Muscle layer of colon (tissue), 2 donors: ENCODE data around the gene SPECC1L.

Source experiments
- H3K27ac ChIP-seq: one replicate; pipeline ENCODE4 v1.7.0; 2013; ENCODE audit warnings: low read depth, mild to moderate bottlenecking, low read length, moderate library complexity
- H3K27me3 ChIP-seq, 2 donors: one replicate each; pipeline ENCODE4 v1.7.0; 2013; ENCODE audit warnings: low read length in 2 of 2, mild to moderate bottlenecking in 2 of 2; ENCODE audit not compliant: insufficient read depth in 2 of 2, control insufficient read depth in 1 of 2
- H3K36me3 ChIP-seq: one replicate; pipeline ENCODE4 v1.7.0; 2013; ENCODE audit warnings: mild to moderate bottlenecking, low read length; ENCODE audit not compliant: insufficient read depth
- H3K4me1 ChIP-seq: one replicate; pipeline ENCODE4 v1.7.0; 2013; ENCODE audit warnings: mild to moderate bottlenecking, low read length; ENCODE audit not compliant: insufficient read depth
- H3K4me3 ChIP-seq, 2 donors: one replicate each; pipeline ENCODE4 v1.7.0; 2013; ENCODE audit warnings: low read length in 2 of 2, low read depth in 1 of 2, mild to moderate bottlenecking in 1 of 2, moderate library complexity in 1 of 2
- H3K9ac ChIP-seq: one replicate; pipeline ENCODE4 v1.7.0; 2013; ENCODE audit warnings: low read length
- H3K9me3 ChIP-seq: one replicate; pipeline ENCODE4 v1.7.0; 2013; ENCODE audit warnings: mild to moderate bottlenecking, low read length
- donor health status: abdominal sarcoma.
- donor health status: Adenocarcinoma of cecum.

SPECC1L gene

GRCh38 chr22:24405631-24406321, 135.1 kb downstream of the SPECC1L start:
- Histone ChIP-seq H3K4me1 (peaks cover 36% of the 10 kb centered on the region), H3K36me3 (peaks cover 18% of the 10 kb centered on the region), H3K9ac (no peak overlapping the region), H3K4me3 (no peak overlapping the region), H3K9me3 (no peaks in the 10 kb centered on the region), H3K27ac (no peak overlapping the region), H3K27me3 (no peaks in the 10 kb centered on the region)

DNA sequence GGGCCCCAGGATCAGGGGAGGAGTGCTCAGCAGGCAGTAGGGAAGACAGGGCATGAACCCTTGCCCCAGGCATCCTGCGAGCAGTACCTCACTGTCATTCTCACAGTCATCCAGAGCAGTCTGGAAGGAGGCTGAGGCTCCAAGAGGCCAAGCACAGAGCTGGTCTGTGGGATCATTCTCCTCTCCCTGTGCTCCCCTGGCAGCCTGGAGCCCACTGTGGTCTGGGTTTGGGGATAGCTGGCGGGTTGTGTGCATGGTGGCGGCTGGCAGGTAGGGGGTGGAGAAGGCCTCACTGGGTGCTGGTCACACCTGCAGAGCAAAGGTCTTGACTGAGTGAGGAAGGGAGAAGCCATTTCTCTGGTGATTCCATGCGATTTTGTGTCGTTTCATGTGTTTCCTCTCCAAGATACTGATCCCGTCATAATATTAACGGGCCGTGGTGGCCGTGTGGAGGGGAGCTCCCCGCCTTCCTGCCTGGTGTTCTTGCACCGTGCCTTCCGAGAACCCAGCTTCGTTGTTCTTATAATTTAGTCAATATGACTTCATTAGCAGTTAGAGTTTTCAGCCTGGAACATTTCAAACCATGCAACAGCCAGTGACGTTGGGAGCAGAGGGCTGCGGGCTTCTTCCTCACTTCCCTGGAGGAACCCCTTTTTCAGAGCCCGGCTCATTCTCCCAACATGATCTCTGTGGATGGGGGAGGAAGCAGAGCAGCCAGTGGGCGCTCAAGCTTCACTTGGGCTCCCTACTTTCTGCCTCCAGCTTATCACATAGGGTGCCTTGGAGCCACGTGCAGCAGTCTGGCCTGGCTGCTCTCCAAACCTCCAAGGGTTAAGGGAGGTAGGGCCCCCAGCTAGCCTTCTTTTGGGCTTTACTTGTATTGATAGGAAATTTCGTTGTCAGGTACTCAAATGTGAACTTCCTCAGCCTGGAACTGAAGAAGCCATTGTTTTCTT, 136.0 kb downstream of the SPECC1L start:
- no peak overlapping the region for H3K9ac ChIP-seq
- H3K27me3 ChIP-seq, result no peaks in the 10 kb centered on the region
- no peaks in the 10 kb centered on the region for H3K9me3 ChIP-seq
- H3K4me3 ChIP-seq, result no peak overlapping the region
- peaks cover 15% of the 10 kb centered on the region for H3K36me3 ChIP-seq
- peaks cover 28% of the 10 kb centered on the region for H3K4me1 ChIP-seq
- H3K27ac ChIP-seq, result no peak overlapping the region

DNA sequence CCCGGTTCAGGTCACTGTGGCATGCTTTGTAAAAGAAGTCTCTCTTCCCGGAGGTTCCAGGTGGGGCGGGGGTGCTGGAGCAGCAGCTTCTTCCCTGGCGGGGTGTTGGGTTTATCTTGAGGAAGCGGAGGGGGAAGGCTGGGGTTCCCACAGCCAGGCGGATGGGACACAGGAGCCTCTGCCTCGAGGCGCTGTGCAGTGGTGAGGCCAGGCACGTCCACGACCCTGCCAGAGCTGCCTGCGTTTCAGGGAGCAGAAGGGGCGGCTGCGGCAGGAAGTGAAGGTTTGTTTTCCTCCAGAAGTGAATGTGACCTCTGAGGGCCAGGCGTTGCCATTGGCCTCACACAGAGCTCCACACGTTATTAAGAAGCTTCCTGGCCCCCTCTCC, 136.6 kb downstream of the SPECC1L start:
- Histone ChIP-seq H3K9ac (no peak overlapping the region), H3K4me1 (peaks cover 22% of the 10 kb centered on the region), H3K4me3 (no peak overlapping the region), H3K9me3 (no peaks in the 10 kb centered on the region), H3K27ac (no peak overlapping the region), H3K27me3 (no peaks in the 10 kb centered on the region), H3K36me3 (peaks cover 20% of the 10 kb centered on the region)

- Histone ChIP-seq H3K9me3 (no peaks in the 10 kb centered on the region), H3K9ac (no peak overlapping the region), H3K27ac (no peak overlapping the region), H3K27me3 (no peaks in the 10 kb centered on the region), H3K4me1 (peaks cover 16% of the 10 kb centered on the region), H3K36me3 (peaks cover 24% of the 10 kb centered on the region), H3K4me3 (no peak overlapping the region)
These were observed 137.3 kb downstream of the SPECC1L start for GRCh38 chr22:24407884-24408283.

DNA sequence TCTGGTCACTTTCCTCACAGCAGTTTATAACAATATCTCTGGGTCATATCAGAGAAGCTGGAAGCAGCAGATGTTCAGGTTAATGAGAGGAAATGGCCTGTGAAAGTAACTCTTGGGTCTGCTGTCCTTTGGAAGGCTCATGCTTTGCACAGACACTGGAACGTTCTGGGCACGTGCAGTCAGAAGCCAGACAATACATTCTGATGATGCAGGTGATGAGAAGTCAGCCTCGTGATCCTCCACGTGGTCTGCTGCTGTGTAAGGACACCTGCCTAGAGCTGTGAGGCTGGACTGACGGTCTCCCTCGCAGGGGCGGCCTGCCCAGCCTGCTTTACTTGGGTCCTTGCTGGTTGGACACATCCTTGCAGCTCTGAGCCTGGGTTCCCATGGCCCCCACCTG, 138.0 kb downstream of the SPECC1L start:
- Histone ChIP-seq H3K9me3 (no peaks in the 10 kb centered on the region), H3K4me1 (peaks cover 8% of the 10 kb centered on the region), H3K36me3 (peaks cover 32% of the 10 kb centered on the region), H3K27ac (no peak overlapping the region), H3K27me3 (no peaks in the 10 kb centered on the region), H3K4me3 (no peak overlapping the region), H3K9ac (no peak overlapping the region)

DNA sequence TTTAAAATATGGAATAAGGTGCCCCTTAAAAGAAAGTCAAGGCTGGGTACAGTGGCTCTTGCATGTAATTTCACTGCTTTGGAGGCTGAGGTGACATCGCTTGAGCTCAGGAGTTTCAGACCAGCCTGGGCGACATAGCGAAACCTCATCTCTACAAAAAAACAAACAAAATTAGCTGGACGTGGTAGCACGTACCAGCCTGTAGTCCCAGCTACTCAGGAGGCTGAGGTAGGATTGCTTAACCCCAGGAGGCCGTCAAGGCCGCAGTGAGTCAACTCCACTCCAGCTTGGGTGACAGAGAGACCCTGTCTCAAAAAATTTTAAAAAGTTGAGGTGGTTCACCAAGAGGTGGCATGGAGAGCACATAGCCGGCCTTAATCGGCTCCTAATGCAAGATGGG, 139.1 kb downstream of the SPECC1L start:
- H3K9me3 ChIP-seq, result no peaks in the 10 kb centered on the region
- H3K27ac ChIP-seq, result no peak overlapping the region
- no peak overlapping the region for H3K4me3 ChIP-seq
- no peak overlapping the region for H3K9ac ChIP-seq
- no peaks in the 10 kb centered on the region for H3K4me1 ChIP-seq
- no peaks in the 10 kb centered on the region for H3K27me3 ChIP-seq
- H3K36me3 ChIP-seq, result peaks cover 33% of the 10 kb centered on the region

DNA sequence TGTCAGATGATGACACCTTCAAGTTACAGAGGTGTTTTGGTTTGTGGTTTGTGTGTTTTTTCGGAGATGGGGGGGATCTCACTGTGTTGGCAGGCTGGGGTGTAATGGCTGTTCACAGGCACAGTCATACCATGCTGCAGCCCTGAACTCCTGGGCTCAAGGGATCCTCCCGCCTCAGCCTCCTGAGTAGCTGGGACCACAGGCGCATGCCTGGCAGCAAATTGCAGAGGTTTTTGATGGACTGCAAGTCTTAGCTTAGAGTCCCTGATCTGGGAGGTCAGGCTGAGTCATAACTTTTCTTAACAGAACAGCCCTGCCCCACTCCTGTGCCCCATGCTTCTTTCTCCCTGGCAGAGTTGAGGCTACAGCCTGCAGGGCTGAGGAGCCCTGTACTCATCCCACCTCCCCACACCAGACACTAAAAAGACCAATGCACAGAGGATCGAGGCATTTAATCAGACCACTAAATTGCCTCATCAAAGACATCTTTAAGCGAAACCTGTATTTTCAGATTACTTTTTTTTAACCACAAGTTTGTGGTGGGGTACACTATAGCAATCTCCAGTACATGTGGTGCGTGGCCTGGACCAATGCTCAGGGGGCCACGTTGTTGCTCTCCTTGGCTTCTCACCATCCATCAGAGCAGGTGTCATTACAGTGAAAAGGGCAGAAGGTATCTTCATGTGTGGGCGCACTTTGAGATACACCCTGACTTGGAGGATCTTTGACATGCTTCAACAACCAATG, 139.7 kb downstream of the SPECC1L start:
- Histone ChIP-seq H3K9me3 (no peaks in the 10 kb centered on the region), H3K27me3 (no peaks in the 10 kb centered on the region), H3K27ac (no peak overlapping the region), H3K36me3 (peaks cover 32% of the 10 kb centered on the region), H3K4me3 (no peak overlapping the region), H3K4me1 (no peaks in the 10 kb centered on the region), H3K9ac (no peak overlapping the region)

GRCh38 chr22:24411256-24412004, 140.8 kb downstream of the SPECC1L start:
- peaks cover 40% of the 10 kb centered on the region for H3K36me3 ChIP-seq

DNA sequence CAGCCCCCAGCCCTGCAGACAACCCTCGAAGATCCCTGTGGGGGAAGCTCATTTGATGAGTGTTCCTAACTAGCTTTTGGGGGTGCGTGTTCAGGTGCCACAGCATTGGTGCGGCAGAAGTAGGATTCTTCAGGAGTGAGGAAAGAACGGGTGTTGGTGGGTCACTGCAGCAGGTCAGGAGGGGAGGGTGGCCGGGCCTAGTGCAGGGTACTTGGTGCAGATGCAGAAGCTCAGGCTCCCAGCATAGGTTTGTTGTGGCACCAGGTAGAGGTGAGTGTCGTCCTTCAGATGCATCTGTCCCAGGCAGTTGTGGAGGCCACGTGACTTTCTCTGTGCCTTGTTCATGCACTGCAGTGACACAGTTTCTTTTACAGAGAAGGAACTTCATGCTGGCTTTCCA, 141.6 kb downstream of the SPECC1L start:
- Histone ChIP-seq H3K4me1 (no peaks in the 10 kb centered on the region), H3K27me3 (no peaks in the 10 kb centered on the region), H3K9me3 (no peaks in the 10 kb centered on the region), H3K9ac (no peak overlapping the region), H3K36me3 (peaks cover 40% of the 10 kb centered on the region), H3K27ac (no peak overlapping the region), H3K4me3 (no peak overlapping the region)

More at GRCh38 chr22:24411256-24412004, 140.8 kb downstream of the SPECC1L start:
- H3K9ac ChIP-seq, result no peak overlapping the region
- no peaks in the 10 kb centered on the region for H3K27me3 ChIP-seq
- no peaks in the 10 kb centered on the region for H3K4me1 ChIP-seq
- H3K4me3 ChIP-seq, result no peak overlapping the region
- H3K27ac ChIP-seq, result no peak overlapping the region
- H3K9me3 ChIP-seq, result no peaks in the 10 kb centered on the region

DNA sequence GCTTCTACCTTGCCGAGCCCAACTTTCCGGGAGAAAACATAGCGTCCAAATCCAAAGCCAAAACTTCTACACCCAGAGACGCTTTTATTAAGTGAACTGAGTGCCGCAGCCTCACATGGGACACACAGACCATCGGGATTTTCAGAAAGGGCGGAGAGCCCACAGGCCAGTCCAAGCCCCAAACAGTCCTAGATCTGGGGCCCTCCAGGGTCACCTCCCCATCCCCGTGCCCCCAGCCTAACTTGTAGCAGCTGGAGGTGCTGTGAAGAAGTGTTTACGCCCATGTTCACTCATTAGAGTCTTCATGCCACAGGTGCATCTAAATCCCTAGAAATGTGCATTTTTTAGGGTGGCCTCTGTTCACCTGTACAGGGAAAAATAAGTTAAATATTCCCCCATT, 142.6 kb downstream of the SPECC1L start:
- no peaks in the 10 kb centered on the region for H3K4me1 ChIP-seq
- H3K36me3 ChIP-seq, result peaks cover 40% of the 10 kb centered on the region
- H3K4me3 ChIP-seq, result no peak overlapping the region
- H3K9me3 ChIP-seq, result no peaks in the 10 kb centered on the region
- no peak overlapping the region for H3K27ac ChIP-seq
- H3K9ac ChIP-seq, result no peak overlapping the region
- no peaks in the 10 kb centered on the region for H3K27me3 ChIP-seq
